Ectodermal cell (in vitro differentiated cells): ENCODE data around the gene RXRA.
"Not testable (repeated sequence)": the region's sequence is repeated elsewhere in the genome, so short reads cannot be mapped to it uniquely, and the experiment has no call there.

Experiments used
- H3K27ac ChIP-seq: 2 replicates; pipeline ENCODE4 v1.7.0; 2013; ENCODE audit warnings: mild to moderate bottlenecking, low read depth, low read length; ENCODE audit not compliant: insufficient read depth, poor library complexity, severe bottlenecking
- H3K27me3 ChIP-seq: 2 replicates; pipeline ENCODE4 v1.7.0; 2013; ENCODE audit warnings: mild to moderate bottlenecking, low read length; ENCODE audit not compliant: insufficient read depth, control insufficient read depth, poor library complexity, severe bottlenecking
- H3K36me3 ChIP-seq: one replicate; pipeline ENCODE4 v1.7.0; 2013; ENCODE audit warnings: low read length; ENCODE audit not compliant: control insufficient read depth, insufficient read depth
- H3K4me1 ChIP-seq: one replicate; pipeline ENCODE4 v1.7.0; 2013; ENCODE audit warnings: low read length; ENCODE audit not compliant: control insufficient read depth, insufficient read depth
- H3K4me3 ChIP-seq: 2 replicates; pipeline ENCODE4 v1.7.0; 2013; ENCODE audit warnings: low read depth, low read length, control low read depth; ENCODE audit not compliant: insufficient read depth
- H3K9me3 ChIP-seq: 2 replicates; pipeline ENCODE4 v1.7.0; 2013; ENCODE audit warnings: mild to moderate bottlenecking, low read length, moderate library complexity; ENCODE audit not compliant: control insufficient read depth
- WGBS, 2 experiments: methylation state at CpG; one replicate each; pipeline ENCODE4 v1.1.7; 2013; ENCODE audit warnings: missing lambda C conversion rate in 2 of 2; 5-methylcytosine and 5-hydroxymethylcytosine counted together

Gene RXRA

GRCh38 chr9:134308639-134309220 is 17.5 kb upstream of the RXRA start:
- WGBS, 2 experiments, result 91 to 92% methylated on average over 14 of the region's 14 CpGs
- not testable (repeated sequence) for H3K9me3 ChIP-seq, H3K27me3 ChIP-seq, H3K4me1 ChIP-seq, H3K27ac ChIP-seq, H3K4me3 ChIP-seq, H3K36me3 ChIP-seq

GRCh38 chr9:134313470-134313869 is 12.8 kb upstream of the RXRA start:
- peaks cover 18% of the 10 kb centered on the region for H3K4me1 ChIP-seq
- no peak overlapping the region for H3K4me3 ChIP-seq
- H3K36me3 ChIP-seq, result no peaks in the 10 kb centered on the region
- H3K27ac ChIP-seq, result no peak overlapping the region
- no peaks in the 10 kb centered on the region for H3K27me3 ChIP-seq
- peaks cover 2% of the 10 kb centered on the region for H3K9me3 ChIP-seq
- 90 to 92% methylated on average over 2 of the region's 2 CpGs for WGBS, 2 experiments

GRCh38 chr9:134314039-134314949 is 12.0 kb upstream of the RXRA start:
- no peaks in the 10 kb centered on the region for H3K36me3 ChIP-seq

GRCh38 chr9:134314950-134315715 is 11.1 kb upstream of the RXRA start:
- Histone ChIP-seq H3K27me3 (no peaks in the 10 kb centered on the region), H3K4me1 (peaks cover 32% of the 10 kb centered on the region), H3K4me3 (no peak overlapping the region), H3K36me3 (no peaks in the 10 kb centered on the region), H3K9me3 (peaks cover 2% of the 10 kb centered on the region), H3K27ac (no peak overlapping the region)
- 58 to 60% methylated on average over 26 of the region's 26 CpGs for WGBS, 2 experiments

More at GRCh38 chr9:134314039-134314949, 12.0 kb upstream of the RXRA start:
- H3K27me3 ChIP-seq, result no peaks in the 10 kb centered on the region
- H3K4me1 ChIP-seq, result peaks cover 23% of the 10 kb centered on the region
- no peak overlapping the region for H3K4me3 ChIP-seq
- WGBS, 2 experiments, result 93 to 94% methylated on average over 20 of the region's 20 CpGs
- H3K27ac ChIP-seq, result no peak overlapping the region
- peaks cover 2% of the 10 kb centered on the region for H3K9me3 ChIP-seq

GRCh38 chr9:134315716-134316448 is 10.4 kb upstream of the RXRA start:
- Histone ChIP-seq H3K4me1 (peaks cover 36% of the 10 kb centered on the region), H3K27me3 (no peaks in the 10 kb centered on the region), H3K9me3 (peaks cover 2% of the 10 kb centered on the region), H3K27ac (no peak overlapping the region), H3K36me3 (no peaks in the 10 kb centered on the region), H3K4me3 (no peak overlapping the region)
- WGBS, 2 experiments, result 93 to 94% methylated on average over 19 of the region's 19 CpGs

- H3K9me3 ChIP-seq, result peaks cover 2% of the 10 kb centered on the region
- no peak overlapping the region for H3K4me3 ChIP-seq
- H3K27ac ChIP-seq, result no peak overlapping the region
- peaks cover 41% of the 10 kb centered on the region for H3K4me1 ChIP-seq
- no peaks in the 10 kb centered on the region for H3K27me3 ChIP-seq
- 92% methylated on average over 16 of the region's 16 CpGs for WGBS, 2 experiments
- no peaks in the 10 kb centered on the region for H3K36me3 ChIP-seq
These were observed 9.7 kb upstream of the RXRA start for GRCh38 chr9:134316449-134317160.

GRCh38 chr9:134317400-134317789 is 8.9 kb upstream of the RXRA start:
- H3K27me3 ChIP-seq, result no peaks in the 10 kb centered on the region
- H3K9me3 ChIP-seq, result no peaks in the 10 kb centered on the region
- H3K27ac ChIP-seq, result no peak overlapping the region
- peaks cover 41% of the 10 kb centered on the region for H3K4me1 ChIP-seq
- 94 to 95% methylated on average over 17 of the region's 17 CpGs for WGBS, 2 experiments
- no peaks in the 10 kb centered on the region for H3K36me3 ChIP-seq
- no peak overlapping the region for H3K4me3 ChIP-seq

- Histone ChIP-seq H3K36me3 (no peaks in the 10 kb centered on the region), H3K27ac (no peak overlapping the region), H3K4me1 (peaks cover 41% of the 10 kb centered on the region), H3K27me3 (no peaks in the 10 kb centered on the region), H3K9me3 (no peaks in the 10 kb centered on the region), H3K4me3 (no peak overlapping the region)
- WGBS, 2 experiments, result 85 to 91% methylated on average over 4 of the region's 4 CpGs
These were observed 8.4 kb upstream of the RXRA start for GRCh38 chr9:134317790-134318414.

- Histone ChIP-seq H3K4me3 (no peak overlapping the region), H3K27ac (no peak overlapping the region), H3K36me3 (no peaks in the 10 kb centered on the region), H3K4me1 (peaks cover 42% of the 10 kb centered on the region), H3K9me3 (no peaks in the 10 kb centered on the region), H3K27me3 (no peaks in the 10 kb centered on the region)
- 92 to 93% methylated on average over 11 of the region's 11 CpGs for whole genome bisulfite sequencing, 2 experiments
These were observed 7.8 kb upstream of the RXRA start for GRCh38 chr9:134318481-134318891.
